GM19397 (cell line): ENCODE results near the gene CLINT1.
"Not testable (repeated sequence)": the region's sequence is repeated elsewhere in the genome, so short reads cannot be mapped to it uniquely, and the experiment has no call there.

Experiments used
- ATAC-seq: cut with Tn5 transposase; IDR thresholded peaks from one replicate; pipeline ENCODE4 v1.9.1; 2021; ENCODE audit warnings: mild to moderate bottlenecking, moderate library complexity; ENCODE audit not compliant: unreplicated experiment

CLINT1 gene

GRCh38 chr5:157864067-157864466, 5.1 kb upstream of the CLINT1 start:
- no peak for ATAC-seq

- ATAC-seq: no peak
Measured at GRCh38 chr5:157862183-157862851, 3.4 kb upstream of the CLINT1 start.

GRCh38 chr5:157860898-157861890, 2.2 kb upstream of the CLINT1 start:
- ATAC-seq: peak; percentile 81

- no peak for ATAC-seq
Measured at GRCh38 chr5:157859227-157859575, 256 bp upstream of the CLINT1 start.

- no peak for ATAC-seq
Measured at GRCh38 chr5:157857816-157858526, 974 bp downstream of the CLINT1 start.

DNA sequence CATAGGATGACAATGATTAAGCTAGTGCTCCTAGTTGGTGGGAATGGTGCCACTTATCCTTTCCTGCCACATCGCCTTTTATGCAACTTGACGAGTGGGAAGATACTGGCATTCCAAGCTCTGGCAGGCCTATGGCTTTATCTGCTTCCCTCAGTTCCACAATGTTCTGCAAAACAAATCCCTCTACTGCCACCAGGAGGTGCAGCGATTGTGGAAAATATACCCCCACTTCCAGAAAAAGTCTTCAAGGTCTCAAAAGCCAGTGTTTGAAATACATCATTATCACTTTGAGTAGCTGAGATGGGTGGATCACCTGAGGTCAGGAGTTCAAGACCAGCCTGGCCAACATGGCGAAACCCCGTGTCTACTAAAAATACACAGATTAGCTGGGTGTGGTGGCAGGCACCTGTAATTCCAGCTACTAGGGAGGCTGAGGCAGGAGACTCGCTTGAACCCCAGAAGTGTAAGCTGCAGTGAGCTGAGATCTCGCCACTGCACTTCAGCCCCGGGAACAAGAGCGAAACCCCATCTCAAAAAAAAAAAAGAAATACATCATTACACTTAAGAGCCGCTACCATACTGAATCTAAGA, 3.4 kb downstream of the CLINT1 start:
- ATAC-seq: no peak

DNA sequence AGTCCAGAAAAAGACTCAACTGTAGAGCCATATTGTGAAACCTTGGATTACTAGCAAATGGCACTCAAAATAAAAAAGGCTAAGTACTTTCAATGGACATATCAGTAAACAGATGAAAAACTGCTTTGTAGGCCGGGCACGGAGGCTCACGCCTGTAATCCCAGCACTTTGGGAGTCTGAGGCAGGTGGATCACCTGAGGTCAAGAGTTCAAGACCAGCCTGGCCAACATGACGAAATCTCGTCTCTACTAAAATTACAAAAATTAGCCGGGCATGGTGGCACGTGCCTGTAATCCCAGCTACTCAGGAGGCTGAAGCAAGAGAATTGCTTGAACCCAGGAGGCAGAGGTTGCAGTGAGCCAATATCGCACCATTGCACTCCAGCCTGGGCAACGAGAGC, 5.6 kb downstream of the CLINT1 start:
- not testable (repeated sequence) for ATAC-seq

GRCh38 chr5:157845914-157846598, 12.9 kb downstream of the CLINT1 start:
- ATAC-seq: no peak

- no peak for ATAC-seq
Measured at GRCh38 chr5:157842787-157843186, 16.2 kb downstream of the CLINT1 start.

- no peak for ATAC-seq
Measured at GRCh38 chr5:157842185-157842584, 16.8 kb downstream of the CLINT1 start.

DNA sequence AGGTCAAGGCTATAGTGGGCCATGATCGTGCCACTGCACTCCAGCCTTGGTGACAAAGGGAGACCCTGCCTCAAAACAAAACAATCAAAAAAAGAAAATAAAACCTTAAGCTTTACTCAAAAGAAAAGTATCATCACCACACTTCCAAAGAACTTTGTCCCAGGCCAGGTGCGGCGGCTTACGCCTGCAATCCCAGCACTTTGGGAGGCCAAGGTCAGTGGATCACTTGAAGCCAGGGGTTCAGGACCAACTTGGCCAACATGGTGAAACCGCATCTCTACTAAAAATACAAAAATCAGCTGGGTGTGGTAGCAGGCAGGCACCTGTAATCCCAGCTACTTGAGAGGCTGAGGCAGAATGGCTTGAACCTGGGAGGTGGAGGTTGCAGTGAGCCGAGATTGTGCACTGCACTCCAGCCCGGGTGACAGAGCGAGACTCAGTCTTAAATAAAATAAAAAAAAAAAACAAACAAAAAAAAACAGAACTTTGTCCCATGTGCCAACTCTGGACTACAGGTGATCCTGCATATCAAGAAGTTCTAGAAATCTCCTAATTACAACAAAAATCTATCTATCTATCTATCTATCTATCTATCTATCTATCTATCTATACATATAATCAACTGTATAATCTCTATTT, 19.7 kb downstream of the CLINT1 start:
- ATAC-seq: no peak

GRCh38 chr5:157836121-157836753, 22.7 kb downstream of the CLINT1 start:
- ATAC-seq: no peak

GRCh38 chr5:157835041-157835440, 23.9 kb downstream of the CLINT1 start:
- ATAC-seq: no peak

GRCh38 chr5:157828944-157829639, 29.9 kb downstream of the CLINT1 start:
- ATAC-seq: no peak

DNA sequence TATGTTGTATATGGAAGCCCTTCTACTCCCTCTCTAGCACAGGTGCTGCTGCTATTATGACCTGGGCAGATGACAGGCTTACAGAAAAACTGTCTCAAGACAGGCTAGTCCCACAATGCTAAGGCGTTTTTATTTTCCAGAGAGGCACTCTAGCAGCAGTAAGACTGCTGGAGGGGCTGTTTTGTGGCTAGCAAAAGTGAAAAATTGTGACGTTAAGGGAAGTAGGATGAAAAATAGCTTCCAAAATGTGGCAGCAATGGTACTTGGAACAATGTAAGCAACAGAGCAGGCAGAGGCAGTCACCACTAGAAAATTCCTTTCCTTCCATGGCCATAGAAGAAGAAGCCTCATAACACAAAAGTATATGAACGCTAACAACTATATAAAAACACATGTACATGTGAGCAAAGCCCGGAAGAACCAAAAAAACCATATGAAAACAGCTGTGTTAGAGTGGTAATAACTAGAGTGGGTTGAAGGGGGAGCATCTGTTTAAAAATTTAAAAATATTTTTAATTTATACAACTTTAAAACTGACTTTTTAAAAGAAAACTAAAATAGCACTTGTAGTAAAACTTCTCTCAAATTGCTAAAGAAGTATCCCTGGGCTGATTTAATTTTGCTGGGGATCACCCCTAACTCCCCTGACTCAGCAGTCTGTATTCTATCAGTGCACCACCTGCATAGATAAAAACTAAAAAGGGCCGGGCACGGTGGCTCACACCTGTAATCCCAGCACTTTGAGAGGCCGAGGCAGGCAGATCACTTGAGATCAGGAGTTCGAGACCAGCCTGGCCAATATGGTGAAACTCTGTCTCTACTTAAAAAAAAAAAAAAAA, 30.6 kb downstream of the CLINT1 start:
- no peak for ATAC-seq

GRCh38 chr5:157827423-157827822, 31.5 kb downstream of the CLINT1 start:
- no peak for ATAC-seq

GRCh38 chr5:157823655-157824054, 35.3 kb downstream of the CLINT1 start:
- no peak for ATAC-seq
